ENCODE results near the gene ANP32B.

Gene ANP32B

GRCh38 chr9:97978371-97979130 lies 4.6 kb upstream of the ANP32B start:
- Histone ChIP-seq H3K9me3 (ENCODE audit: low read length) (no peaks in the 10 kb centered on the region), H2AFZ (ENCODE audit: low read length) (no peak overlapping the region), H3K27ac (ENCODE audit: low read depth, low read length, poor library complexity, severe bottlenecking) (no peak overlapping the region), H4K20me1 (ENCODE audit: insufficient read depth, low read length) (no peaks in the 10 kb centered on the region), H3K4me3 (ENCODE audit: low read depth, low read length, poor library complexity, severe bottlenecking) (no peak overlapping the region), H3K79me2 (ENCODE audit: insufficient read depth, low read length) (no peaks in the 10 kb centered on the region; the same call in 1 of the 2 replicates), H3K4me2 (ENCODE audit: low read length) (no peak overlapping the region), H3K4me1 (ENCODE audit: insufficient read depth, low read length, severe bottlenecking) (peaks cover 17% of the 10 kb centered on the region), H3K27me3 (ENCODE audit: insufficient read depth, low read length) (no peaks in the 10 kb centered on the region), H3F3A (ENCODE audit: insufficient read depth, low read length) (no peaks in the 10 kb centered on the region), H3K36me3 (ENCODE audit: insufficient read depth, low read length) (peaks cover 4% of the 10 kb centered on the region), H3K9ac (ENCODE audit: low read length) (no peak overlapping the region), H3K9me2 (ENCODE audit: low read depth, low read length) (no peaks in the 10 kb centered on the region)
- no peak for TF ChIP-seq CTCF (IDR thresholded peaks at IDR 0.05; ENCODE audit: low read length)
- no peak for TF ChIP-seq EZH2 (IDR thresholded peaks at IDR 0.05; ENCODE audit: borderline replicate concordance, low read length)

DNA sequence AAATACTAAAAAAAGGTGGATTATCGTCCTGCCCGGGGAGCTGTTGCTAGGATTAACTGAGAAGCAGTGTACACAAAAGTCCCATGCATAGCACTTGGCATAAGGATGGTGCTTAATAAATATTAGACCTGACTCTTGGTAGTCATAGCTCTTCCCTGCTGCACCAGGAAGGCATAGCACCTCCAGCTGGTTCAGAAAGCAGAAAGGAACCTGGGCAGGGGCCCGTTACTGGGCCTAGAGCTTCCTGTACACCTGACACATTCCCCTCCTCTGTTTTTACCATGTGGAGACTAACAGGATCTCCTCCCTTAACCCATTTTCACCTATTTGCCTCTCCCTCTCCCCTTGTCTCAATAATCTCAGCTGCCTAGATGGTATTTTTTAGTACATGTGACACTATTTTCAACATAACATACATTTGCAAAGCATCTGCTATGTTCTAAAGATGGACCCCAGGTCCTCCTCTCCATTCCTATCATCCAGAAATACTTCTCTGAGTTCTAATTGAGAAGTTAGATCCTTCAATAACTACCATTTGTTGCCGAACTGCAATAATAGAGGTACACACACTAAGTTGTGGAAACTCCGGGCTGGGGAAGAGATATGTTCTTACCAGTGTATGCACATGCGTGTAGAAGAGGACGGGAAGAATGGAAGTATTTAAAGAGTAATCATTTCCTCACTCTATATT lies 3.2 kb upstream of the ANP32B start:
- H3K27ac ChIP-seq (ENCODE audit: low read depth, low read length, poor library complexity, severe bottlenecking) = no peak overlapping the region
- no peaks in the 10 kb centered on the region for H3K9me3 ChIP-seq (ENCODE audit: low read length)
- no peaks in the 10 kb centered on the region for H3K9me2 ChIP-seq (ENCODE audit: low read depth, low read length)
- no peaks in the 10 kb centered on the region for H4K20me1 ChIP-seq (ENCODE audit: insufficient read depth, low read length)
- H3K4me2 ChIP-seq (ENCODE audit: low read length) = no peak overlapping the region
- TF ChIP-seq EZH2 (IDR thresholded peaks at IDR 0.05; ENCODE audit: borderline replicate concordance, low read length) (no peak), CTCF (IDR thresholded peaks at IDR 0.05; ENCODE audit: low read length) (no peak)
- H3K27me3 ChIP-seq (ENCODE audit: insufficient read depth, low read length) = no peaks in the 10 kb centered on the region
- H3K9ac ChIP-seq (ENCODE audit: low read length) = no peak overlapping the region
- no peaks in the 10 kb centered on the region for H3F3A ChIP-seq (ENCODE audit: insufficient read depth, low read length)
- H2AFZ ChIP-seq (ENCODE audit: low read length) = no peak overlapping the region
- H3K79me2 ChIP-seq (ENCODE audit: insufficient read depth, low read length) = peaks cover 3% of the 10 kb centered on the region
- peaks cover 20% of the 10 kb centered on the region for H3K4me1 ChIP-seq (ENCODE audit: insufficient read depth, low read length, severe bottlenecking)
- no peak overlapping the region for H3K4me3 ChIP-seq (ENCODE audit: low read depth, low read length, poor library complexity, severe bottlenecking)
- peaks cover 4% of the 10 kb centered on the region for H3K36me3 ChIP-seq (ENCODE audit: insufficient read depth, low read length)

GRCh38 chr9:97980479-97980803 lies 2.7 kb upstream of the ANP32B start:
- Histone ChIP-seq H3K79me2 (ENCODE audit: insufficient read depth, low read length) (peaks cover 8% of the 10 kb centered on the region), H3K9ac (ENCODE audit: low read length) (no peak overlapping the region), H3K4me1 (ENCODE audit: insufficient read depth, low read length, severe bottlenecking) (peaks cover 25% of the 10 kb centered on the region), H3K9me3 (ENCODE audit: low read length) (no peaks in the 10 kb centered on the region), H4K20me1 (ENCODE audit: insufficient read depth, low read length) (no peaks in the 10 kb centered on the region), H3K27me3 (ENCODE audit: insufficient read depth, low read length) (no peaks in the 10 kb centered on the region), H3K27ac (ENCODE audit: low read depth, low read length, poor library complexity, severe bottlenecking) (no peak overlapping the region), H3F3A (ENCODE audit: insufficient read depth, low read length) (no peaks in the 10 kb centered on the region), H3K36me3 (ENCODE audit: insufficient read depth, low read length) (peaks cover 4% of the 10 kb centered on the region), H2AFZ (ENCODE audit: low read length) (no peak overlapping the region), H3K9me2 (ENCODE audit: low read depth, low read length) (no peaks in the 10 kb centered on the region), H3K4me3 (ENCODE audit: low read depth, low read length, poor library complexity, severe bottlenecking) (no peak overlapping the region), H3K4me2 (ENCODE audit: low read length) (no peak overlapping the region)
- no peak for TF ChIP-seq CTCF (IDR thresholded peaks at IDR 0.05; ENCODE audit: low read length)
- TF ChIP-seq EZH2 (IDR thresholded peaks at IDR 0.05; ENCODE audit: borderline replicate concordance, low read length) = no peak

Measured in OCI-LY1 (cell line).